H1 (cell line): ENCODE measurements around the gene DNLZ. TPM values are rescaled to one million over a fixed set of nuclear protein-coding genes. Genes with fewer than 3 reads are reported as not detected.

Experiments
- BRCA1 ChIP-seq: IDR thresholded peaks from 2 replicates; pipeline ENCODE4 v1.6.1; 2012; ENCODE audit warnings: low read depth, low read length, improper control_type of control experiment
- CHD1 ChIP-seq: IDR thresholded peaks from 2 replicates; pipeline ENCODE4 v1.6.1; 2012; ENCODE audit warnings: low read depth, low read length, improper control_type of control experiment
- KDM5A ChIP-seq: fragments of 200-600 bp; IDR thresholded peaks from 2 replicates; pipeline ENCODE4 v1.7.1; 2012; ENCODE audit warnings: mild to moderate bottlenecking, low read length, inconsistent platforms, mixed read lengths
- MAFK ChIP-seq: IDR thresholded peaks from 2 replicates; pipeline ENCODE4 v1.6.1; 2012; ENCODE audit warnings: low read depth, mild to moderate bottlenecking, improper control_type of control experiment, low read length
- MAX ChIP-seq: IDR thresholded peaks from 2 replicates; pipeline ENCODE4 v1.6.1; 2012; ENCODE audit warnings: inconsistent platforms
- USF2 ChIP-seq: IDR thresholded peaks from 2 replicates; pipeline ENCODE4 v1.6.1; 2011; ENCODE audit warnings: low read length, improper control_type of control experiment
- YY1 ChIP-seq: IDR thresholded peaks from 2 replicates; pipeline ENCODE4 v1.6.1; 2011; ENCODE audit warnings: low read depth, mild to moderate bottlenecking, low read length
- polyA plus RNA-seq, 7 experiments: library from polyadenylated mRNA; depleted of rRNA in 3 of 7; stranded (reverse) in 5 of 7; unstranded in 2 of 7; fragments of >200 nt in 5 of 7; fragments of 200-250 nt in 2 of 7; gene quantifications; 1 replicate in 5 of 7; 2 replicates in 1 of 7; 4 replicates in 1 of 7; pipeline versions ENCODE4 v1.2.1 to v1.2.3, GENCODE V29; 2011 to 2013; ENCODE audit warnings: missing spikeins in 2 of 7, mixed read lengths in 2 of 7
- total RNA-seq: library from RNA; stranded (reverse); fragmentation: NEBNext Ultra II Directional; extraction: Animal tissue kit (Norgen Biotek cat#: 25700); gene quantifications from 2 replicates; pipeline ENCODE4 v1.2.1, GENCODE V29; 2021

The DNLZ gene
- total and polyA plus RNA-seq, 2 of the 8 experiments (the other 6 are each of a cell fraction or from before 2014, with no cell fraction given) = 11.6 to 17.9 TPM

DNA sequence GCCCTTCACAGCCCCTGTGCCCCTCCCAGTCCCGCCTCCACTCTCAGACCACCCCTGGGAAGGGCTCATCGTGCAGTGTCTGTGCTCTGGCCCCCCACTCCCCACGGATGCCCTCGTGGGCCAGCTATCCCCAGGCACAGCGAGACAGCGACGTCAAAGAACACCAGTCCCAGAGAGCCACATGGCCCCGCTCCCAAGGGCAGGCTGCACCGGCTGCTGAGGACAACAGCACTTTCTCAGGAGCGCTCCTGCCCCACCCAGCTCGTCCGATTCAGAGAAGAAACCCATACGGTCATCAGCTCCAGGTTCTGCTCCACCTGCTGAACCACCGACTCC, 41.2 kb upstream of the DNLZ start (continued):
- TF ChIP-seq USF2 (no peak), MAX (no peak), CHD1 (no peak), BRCA1 (no peak), KDM5A (no peak), MAFK (no peak), YY1 (no peak)
